ENCODE measurements around the gene VAV3. TPM values are rescaled to one million over a fixed set of nuclear protein-coding genes. Genes with fewer than 3 reads are reported as not detected.

VAV3 gene
- total and polyA plus RNA-seq, 12 donors: 1.1 to 8.5 (median 4.1) TPM

GRCh38 chr1:107954719-107955415 is 10.1 kb downstream of the VAV3 start:
- intact Hi-C loops (cut with DNase I): no loop called here
- no peaks in the 10 kb centered on the region for H3K27me3 ChIP-seq
- WGBS, 4 donors: 87 to 93% (median 89%) methylated on average over 6 of the region's 6 CpGs
- H3K4me3 ChIP-seq: no peak overlapping the region
- H3K4me1 ChIP-seq (replicated peaks in 1 of 2): peaks cover 0 to 11% of the 10 kb centered on the region in 2 donors
- DNase-seq: no peak
- no peak for TF ChIP-seq CTCF (IDR thresholded peaks at IDR 0.05)
- TF ChIP-seq POLR2A (IDR thresholded peaks at IDR 0.05): no peak
- no peaks in the 10 kb centered on the region for H3K9me3 ChIP-seq (replicated peaks in 1 of 3)
- no peaks in the 10 kb centered on the region for H3K36me3 ChIP-seq (replicated peaks in 1 of 2)
- H3K27ac ChIP-seq: no peak overlapping the region

GRCh38 chr1:107954126-107954525 is 10.9 kb downstream of the VAV3 start:
- intact Hi-C loops (cut with DNase I): no loop called here

GRCh38 chr1:107953556-107953955 is 11.4 kb downstream of the VAV3 start:
- DNase-seq: no peak
- intact Hi-C loops (cut with DNase I): no loop called here
- H3K27me3 ChIP-seq: no peaks in the 10 kb centered on the region
- TF ChIP-seq POLR2A (IDR thresholded peaks at IDR 0.05): no peak
- TF ChIP-seq CTCF (IDR thresholded peaks at IDR 0.05): no peak
- H3K4me1 ChIP-seq (replicated peaks in 1 of 2): peaks cover 0 to 11% of the 10 kb centered on the region in 2 donors
- H3K4me3 ChIP-seq: no peak overlapping the region
- WGBS, 4 donors: 61 to 71% (median 67%) methylated on average over 3 of the region's 3 CpGs
- H3K36me3 ChIP-seq (replicated peaks in 1 of 2): no peaks in the 10 kb centered on the region
- H3K27ac ChIP-seq: peak overlapping the region in 1 of 5 donors; percentile 69
- no peaks in the 10 kb centered on the region for H3K9me3 ChIP-seq (replicated peaks in 1 of 3)

More at GRCh38 chr1:107954126-107954525, 10.9 kb downstream of the VAV3 start:
- Histone ChIP-seq H3K9me3 (replicated peaks in 1 of 3) (no peaks in the 10 kb centered on the region), H3K4me3 (no peak overlapping the region), H3K4me1 (replicated peaks in 1 of 2) (peaks cover 0 to 11% of the 10 kb centered on the region in 2 donors), H3K36me3 (replicated peaks in 1 of 2) (no peaks in the 10 kb centered on the region), H3K27me3 (no peaks in the 10 kb centered on the region), H3K27ac (no peak overlapping the region)
- no peak for TF ChIP-seq CTCF (IDR thresholded peaks at IDR 0.05)
- no peak for TF ChIP-seq POLR2A (IDR thresholded peaks at IDR 0.05)
- DNase-seq: no peak

GRCh38 chr1:107952989-107953388 is 12.0 kb downstream of the VAV3 start:
- DNase-seq: peak in 2 of 7 donors; percentile 36 to 66
- intact Hi-C loops (cut with DNase I): no loop called here

More at GRCh38 chr1:107952989-107953388, 12.0 kb downstream of the VAV3 start:
- WGBS, 4 donors: 5 to 43% (median 28%) methylated on average over 2 of the region's 2 CpGs
- Histone ChIP-seq H3K36me3 (replicated peaks in 1 of 2) (no peaks in the 10 kb centered on the region), H3K27me3 (no peaks in the 10 kb centered on the region), H3K4me1 (replicated peaks in 1 of 2) (peaks cover 0 to 11% of the 10 kb centered on the region in 2 donors), H3K4me3 (no peak overlapping the region), H3K9me3 (replicated peaks in 1 of 3) (no peaks in the 10 kb centered on the region), H3K27ac (peak overlapping the region in 1 of 5 donors; percentile 69)
- TF ChIP-seq CTCF (IDR thresholded peaks at IDR 0.05) (peak in 1 of 6 experiments; percentile 7), POLR2A (IDR thresholded peaks at IDR 0.05) (no peak)

All from adrenal gland (tissue), 12 donors.